ENCODE measurements around the gene PRR18. TPM values are rescaled to one million over a fixed set of nuclear protein-coding genes. Genes with fewer than 3 reads are reported as not detected.

The PRR18 gene
- total RNA-seq, 1 experiment from 2014 or later = 0.23 TPM

DNA sequence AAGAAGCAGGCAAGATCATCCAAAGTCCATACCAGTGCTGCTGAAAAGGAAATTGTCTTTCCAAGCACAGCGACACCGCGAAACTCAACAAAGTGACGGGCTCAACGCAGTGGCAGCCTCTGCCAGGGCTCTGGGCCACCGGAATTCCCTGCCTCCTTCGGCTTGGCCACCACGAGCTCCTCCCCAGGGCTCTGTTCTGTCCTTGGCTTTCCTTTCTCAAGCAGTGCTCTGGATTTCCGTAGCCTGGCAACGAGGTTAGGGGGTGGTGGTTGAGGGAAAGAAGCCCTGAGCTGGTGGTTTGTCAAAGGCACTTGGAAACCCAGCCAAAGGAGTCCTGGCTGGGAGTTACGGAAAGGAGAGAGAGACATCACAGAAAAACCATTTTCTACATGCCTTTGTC is 31.2 kb downstream of the PRR18 start:
- Histone ChIP-seq H3K4me1 (ENCODE audit: control insufficient read depth, insufficient read depth, low read length) (no peaks in the 10 kb centered on the region), H3K27ac (ENCODE audit: low read length) (no peak overlapping the region), H3K36me3 (ENCODE audit: control insufficient read depth, insufficient read depth, low read length) (no peaks in the 10 kb centered on the region), H3K4me3 (ENCODE audit: low read depth in 2 of 2, low read length in 2 of 2) (no peak overlapping the region), H3K9me3 (ENCODE audit: control insufficient read depth, insufficient read depth, low read depth, low read length) (no peaks in the 10 kb centered on the region), H3K27me3 (ENCODE audit: control insufficient read depth, insufficient read depth, low read length) (no peaks in the 10 kb centered on the region; the same call in 1 of the 2 replicates)
- ATAC-seq (no peak), DNase-seq (ENCODE audit: low read depth, low spot score) (no peak)
- in situ Hi-C loops (cut with HindIII; ENCODE audit: low pct_unique_long_range_greater_than_20kb, low sequenced_read_pairs) (no loop called here), intact Hi-C loops (cut with micrococcal nuclease; ENCODE audit: unreplicated experiment) (loop anchor here (5.0 kb wide), 1 partner anchor 105 kb away; the partner anchor contains the start of gene MPC1)
- BruUV-seq (replicated peaks) = no TSS peak
- ChIA-PET CTCF (interaction anchor here (0.7 to 1.3 kb wide), 3 partner anchors 122 to 317 kb away, joined by 4 to 10 read pairs (median 5); no protein-coding TSS in a partner anchor), POLR2A (no interaction called here)
- TF ChIP-seq SIN3A (IDR thresholded peaks at IDR 0.05; ENCODE audit: borderline replicate concordance, insufficient read depth, low read depth, low read length) = no peak
- TF ChIP-seq POLR2AphosphoS5 (IDR thresholded peaks at IDR 0.05; ENCODE audit: low read depth, low read length) = no peak
- TF ChIP-seq, protein P1, sequence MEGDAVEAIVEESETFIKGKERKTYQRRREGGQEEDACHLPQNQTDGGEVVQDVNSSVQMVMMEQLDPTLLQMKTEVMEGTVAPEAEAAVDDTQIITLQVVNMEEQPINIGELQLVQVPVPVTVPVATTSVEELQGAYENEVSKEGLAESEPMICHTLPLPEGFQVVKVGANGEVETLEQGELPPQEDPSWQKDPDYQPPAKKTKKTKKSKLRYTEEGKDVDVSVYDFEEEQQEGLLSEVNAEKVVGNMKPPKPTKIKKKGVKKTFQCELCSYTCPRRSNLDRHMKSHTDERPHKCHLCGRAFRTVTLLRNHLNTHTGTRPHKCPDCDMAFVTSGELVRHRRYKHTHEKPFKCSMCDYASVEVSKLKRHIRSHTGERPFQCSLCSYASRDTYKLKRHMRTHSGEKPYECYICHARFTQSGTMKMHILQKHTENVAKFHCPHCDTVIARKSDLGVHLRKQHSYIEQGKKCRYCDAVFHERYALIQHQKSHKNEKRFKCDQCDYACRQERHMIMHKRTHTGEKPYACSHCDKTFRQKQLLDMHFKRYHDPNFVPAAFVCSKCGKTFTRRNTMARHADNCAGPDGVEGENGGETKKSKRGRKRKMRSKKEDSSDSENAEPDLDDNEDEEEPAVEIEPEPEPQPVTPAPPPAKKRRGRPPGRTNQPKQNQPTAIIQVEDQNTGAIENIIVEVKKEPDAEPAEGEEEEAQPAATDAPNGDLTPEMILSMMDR (IDR thresholded peaks at IDR 0.05) = no peak
- TF ChIP-seq, protein P2, sequence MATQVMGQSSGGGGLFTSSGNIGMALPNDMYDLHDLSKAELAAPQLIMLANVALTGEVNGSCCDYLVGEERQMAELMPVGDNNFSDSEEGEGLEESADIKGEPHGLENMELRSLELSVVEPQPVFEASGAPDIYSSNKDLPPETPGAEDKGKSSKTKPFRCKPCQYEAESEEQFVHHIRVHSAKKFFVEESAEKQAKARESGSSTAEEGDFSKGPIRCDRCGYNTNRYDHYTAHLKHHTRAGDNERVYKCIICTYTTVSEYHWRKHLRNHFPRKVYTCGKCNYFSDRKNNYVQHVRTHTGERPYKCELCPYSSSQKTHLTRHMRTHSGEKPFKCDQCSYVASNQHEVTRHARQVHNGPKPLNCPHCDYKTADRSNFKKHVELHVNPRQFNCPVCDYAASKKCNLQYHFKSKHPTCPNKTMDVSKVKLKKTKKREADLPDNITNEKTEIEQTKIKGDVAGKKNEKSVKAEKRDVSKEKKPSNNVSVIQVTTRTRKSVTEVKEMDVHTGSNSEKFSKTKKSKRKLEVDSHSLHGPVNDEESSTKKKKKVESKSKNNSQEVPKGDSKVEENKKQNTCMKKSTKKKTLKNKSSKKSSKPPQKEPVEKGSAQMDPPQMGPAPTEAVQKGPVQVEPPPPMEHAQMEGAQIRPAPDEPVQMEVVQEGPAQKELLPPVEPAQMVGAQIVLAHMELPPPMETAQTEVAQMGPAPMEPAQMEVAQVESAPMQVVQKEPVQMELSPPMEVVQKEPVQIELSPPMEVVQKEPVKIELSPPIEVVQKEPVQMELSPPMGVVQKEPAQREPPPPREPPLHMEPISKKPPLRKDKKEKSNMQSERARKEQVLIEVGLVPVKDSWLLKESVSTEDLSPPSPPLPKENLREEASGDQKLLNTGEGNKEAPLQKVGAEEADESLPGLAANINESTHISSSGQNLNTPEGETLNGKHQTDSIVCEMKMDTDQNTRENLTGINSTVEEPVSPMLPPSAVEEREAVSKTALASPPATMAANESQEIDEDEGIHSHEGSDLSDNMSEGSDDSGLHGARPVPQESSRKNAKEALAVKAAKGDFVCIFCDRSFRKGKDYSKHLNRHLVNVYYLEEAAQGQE (IDR thresholded peaks at IDR 0.05; ENCODE audit: insufficient read depth in 1 of 2, low read depth in 2 of 2, low read length in 1 of 2) = no peak
- no peak for TF ChIP-seq TCF7L2 (IDR thresholded peaks at IDR 0.05; ENCODE audit: low read depth, low read length)

DNA sequence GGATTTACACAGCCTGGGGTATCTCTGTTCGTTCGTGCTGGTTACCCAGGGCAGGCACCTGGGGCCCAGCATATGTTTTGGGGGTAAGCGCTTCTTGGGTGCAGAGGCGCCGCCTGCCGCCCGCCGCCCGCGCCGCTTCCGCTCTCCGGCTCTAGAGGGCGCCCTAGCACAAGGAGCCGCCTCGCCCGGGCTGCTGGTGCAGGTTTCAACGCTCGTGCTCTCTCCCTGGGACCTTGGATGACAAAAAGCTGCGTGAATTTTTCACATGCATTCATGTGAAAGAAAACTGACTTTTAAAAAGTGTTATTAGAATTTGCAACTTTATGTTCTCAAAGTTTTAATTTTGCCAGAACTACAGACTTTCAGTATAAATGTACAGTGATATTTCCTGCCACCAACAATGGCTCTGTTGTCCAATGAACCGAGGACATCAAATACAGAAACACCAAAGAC is 32.5 kb downstream of the PRR18 start:
- intact Hi-C loops (cut with micrococcal nuclease; ENCODE audit: unreplicated experiment) (loop anchor here (1.0 to 5.0 kb wide), 2 partner anchors 107 to 126 kb away; partner anchors contain the start of gene MPC1), in situ Hi-C loops (cut with HindIII; ENCODE audit: low pct_unique_long_range_greater_than_20kb, low sequenced_read_pairs) (no loop called here)
- ChIA-PET POLR2A (no interaction called here), CTCF (interaction anchor here (1.3 kb wide), 1 partner anchor 123 kb away, joined by 10 read pairs; no protein-coding TSS in a partner anchor)
- Histone ChIP-seq H3K4me3 (ENCODE audit: low read depth in 2 of 2, low read length in 2 of 2) (no peak overlapping the region), H3K27ac (ENCODE audit: low read length) (no peak overlapping the region), H3K27me3 (ENCODE audit: control insufficient read depth, insufficient read depth, low read length) (no peaks in the 10 kb centered on the region), H3K4me1 (ENCODE audit: control insufficient read depth, insufficient read depth, low read length) (no peaks in the 10 kb centered on the region), H3K36me3 (ENCODE audit: control insufficient read depth, insufficient read depth, low read length) (no peaks in the 10 kb centered on the region), H3K9me3 (ENCODE audit: control insufficient read depth, insufficient read depth, low read depth, low read length) (no peaks in the 10 kb centered on the region)
- BruUV-seq (replicated peaks) = no TSS peak
- DNase-seq (ENCODE audit: low read depth, low spot score) (peak; percentile 7), ATAC-seq (peak; percentile 85)
- no peak for TF ChIP-seq SIN3A (IDR thresholded peaks at IDR 0.05; ENCODE audit: borderline replicate concordance, insufficient read depth, low read depth, low read length)
- TF ChIP-seq, protein P1 (IDR thresholded peaks at IDR 0.05) = peak; percentile 100
